GM21423 (cell line): ENCODE data around the gene PCDHB14.
"Not testable (repeated sequence)": the region's sequence is repeated elsewhere in the genome, so short reads cannot be mapped to it uniquely, and the experiment has no call there.

Experiments
- ATAC-seq: cut with Tn5 transposase; IDR thresholded peaks from one replicate; pipeline ENCODE4 v1.9.1; 2021; ENCODE audit warnings: mild to moderate bottlenecking, moderate library complexity; ENCODE audit not compliant: unreplicated experiment

PCDHB14 gene

DNA sequence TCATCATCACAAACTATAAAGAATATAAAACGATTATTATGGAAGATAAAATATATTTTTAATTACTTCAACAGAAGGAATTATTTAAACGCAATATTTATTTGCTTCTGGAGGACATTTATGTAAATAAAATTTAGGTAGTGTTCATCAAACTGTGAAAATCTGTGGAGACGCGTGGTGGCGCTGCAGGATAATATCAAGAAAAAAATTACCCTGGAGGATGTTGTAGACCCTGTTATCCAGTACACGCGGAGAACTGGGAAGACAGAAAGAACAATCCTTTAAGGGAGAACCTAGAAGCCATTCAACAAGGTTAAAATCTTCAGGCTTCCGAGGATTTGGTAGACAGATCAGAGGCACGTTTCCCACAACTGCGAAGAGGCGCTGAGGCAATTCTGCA is 14.7 kb upstream of the PCDHB14 start, which contains the start of gene PCDHB12:
Gene PCDHB12 (plus strand): TSS at position 242 of the 400 bp plus-strand sequence. CDS start 189 bp downstream, outside the sequence.
- ATAC-seq: no peak

- not testable (repeated sequence) for ATAC-seq
Measured at GRCh38 chr5:141210281-141210680, 12.9 kb upstream of the PCDHB14 start.

DNA sequence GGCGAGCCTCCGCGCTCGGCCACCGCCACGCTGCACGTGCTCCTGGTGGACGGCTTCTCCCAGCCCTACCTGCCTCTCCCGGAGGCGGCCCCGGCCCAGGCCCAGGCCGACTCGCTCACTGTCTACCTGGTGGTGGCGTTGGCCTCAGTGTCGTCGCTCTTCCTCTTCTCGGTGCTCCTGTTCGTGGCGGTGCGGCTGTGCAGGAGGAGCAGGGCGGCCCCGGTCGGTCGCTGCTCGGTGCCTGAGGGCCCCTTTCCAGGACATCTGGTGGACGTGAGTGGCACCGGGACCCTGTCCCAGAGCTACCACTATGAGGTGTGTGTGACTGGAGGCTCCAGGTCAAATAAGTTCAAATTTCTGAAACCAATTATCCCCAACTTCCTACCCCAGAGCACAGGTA is 12.3 kb upstream of the PCDHB14 start:
- ATAC-seq: not testable (repeated sequence)

DNA sequence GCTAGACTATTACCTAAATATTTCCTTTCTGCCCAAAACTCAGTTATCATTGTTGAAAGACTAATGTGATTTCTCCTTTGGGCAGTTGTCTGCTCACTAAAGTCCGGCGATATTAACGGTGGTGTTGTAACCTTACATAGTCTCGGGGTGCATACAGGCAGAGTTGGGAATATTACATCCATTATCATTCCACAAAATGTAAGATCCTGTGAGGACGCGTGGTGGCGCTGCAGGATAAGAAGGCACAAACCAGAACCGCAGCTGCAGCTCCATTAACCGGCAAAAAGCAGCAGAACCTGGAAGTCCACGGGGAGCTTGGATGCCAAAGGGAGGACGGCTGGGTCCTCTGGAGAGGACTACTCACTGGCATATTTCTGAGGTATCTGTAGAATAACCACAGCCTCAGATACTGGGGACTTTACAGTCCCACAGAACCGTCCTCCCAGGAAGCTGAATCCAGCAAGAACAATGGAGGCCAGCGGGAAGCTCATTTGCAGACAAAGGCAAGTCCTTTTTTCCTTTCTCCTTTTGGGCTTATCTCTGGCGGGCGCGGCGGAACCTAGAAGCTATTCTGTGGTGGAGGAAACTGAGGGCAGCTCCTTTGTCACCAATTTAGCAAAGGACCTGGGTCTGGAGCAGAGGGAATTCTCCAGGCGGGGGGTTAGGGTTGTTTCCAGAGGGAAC is 9.3 kb upstream of the PCDHB14 start, which contains the start of gene PCDHB13:
Gene PCDHB13 (plus strand): TSS at position 264 of the 684 bp plus-strand sequence. CDS start 205 bp downstream, at position 469.
- ATAC-seq: not testable (repeated sequence)

DNA sequence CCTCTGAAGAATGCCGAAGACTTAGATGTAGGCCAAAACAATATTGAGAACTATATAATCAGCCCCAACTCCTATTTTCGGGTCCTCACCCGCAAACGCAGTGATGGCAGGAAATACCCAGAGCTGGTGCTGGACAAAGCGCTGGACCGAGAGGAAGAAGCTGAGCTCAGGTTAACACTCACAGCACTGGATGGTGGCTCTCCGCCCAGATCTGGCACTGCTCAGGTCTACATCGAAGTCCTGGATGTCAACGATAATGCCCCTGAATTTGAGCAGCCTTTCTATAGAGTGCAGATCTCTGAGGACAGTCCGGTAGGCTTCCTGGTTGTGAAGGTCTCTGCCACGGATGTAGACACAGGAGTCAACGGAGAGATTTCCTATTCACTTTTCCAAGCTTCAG is 8.6 kb upstream of the PCDHB14 start:
- not testable (repeated sequence) for ATAC-seq

DNA sequence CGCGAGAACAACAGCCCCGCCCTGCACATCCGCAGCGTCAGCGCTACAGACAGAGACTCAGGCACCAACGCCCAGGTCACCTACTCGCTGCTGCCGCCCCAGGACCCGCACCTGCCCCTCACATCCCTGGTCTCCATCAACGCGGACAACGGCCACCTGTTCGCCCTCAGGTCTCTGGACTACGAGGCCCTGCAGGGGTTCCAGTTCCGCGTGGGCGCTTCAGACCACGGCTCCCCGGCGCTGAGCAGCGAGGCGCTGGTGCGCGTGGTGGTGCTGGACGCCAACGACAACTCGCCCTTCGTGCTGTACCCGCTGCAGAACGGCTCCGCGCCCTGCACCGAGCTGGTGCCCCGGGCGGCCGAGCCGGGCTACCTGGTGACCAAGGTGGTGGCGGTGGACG is 7.6 kb upstream of the PCDHB14 start:
- not testable (repeated sequence) for ATAC-seq

DNA sequence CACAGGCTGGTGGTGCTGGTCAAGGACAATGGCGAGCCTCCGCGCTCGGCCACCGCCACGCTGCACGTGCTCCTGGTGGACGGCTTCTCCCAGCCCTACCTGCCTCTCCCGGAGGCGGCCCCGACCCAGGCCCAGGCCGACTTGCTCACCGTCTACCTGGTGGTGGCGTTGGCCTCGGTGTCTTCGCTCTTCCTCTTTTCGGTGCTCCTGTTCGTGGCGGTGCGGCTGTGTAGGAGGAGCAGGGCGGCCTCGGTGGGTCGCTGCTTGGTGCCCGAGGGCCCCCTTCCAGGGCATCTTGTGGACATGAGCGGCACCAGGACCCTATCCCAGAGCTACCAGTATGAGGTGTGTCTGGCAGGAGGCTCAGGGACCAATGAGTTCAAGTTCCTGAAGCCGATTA is 7.1 kb upstream of the PCDHB14 start:
- not testable (repeated sequence) for ATAC-seq

GRCh38 chr5:141224844-141225243 is 1.7 kb downstream of the PCDHB14 start:
- ATAC-seq: not testable (repeated sequence)

DNA sequence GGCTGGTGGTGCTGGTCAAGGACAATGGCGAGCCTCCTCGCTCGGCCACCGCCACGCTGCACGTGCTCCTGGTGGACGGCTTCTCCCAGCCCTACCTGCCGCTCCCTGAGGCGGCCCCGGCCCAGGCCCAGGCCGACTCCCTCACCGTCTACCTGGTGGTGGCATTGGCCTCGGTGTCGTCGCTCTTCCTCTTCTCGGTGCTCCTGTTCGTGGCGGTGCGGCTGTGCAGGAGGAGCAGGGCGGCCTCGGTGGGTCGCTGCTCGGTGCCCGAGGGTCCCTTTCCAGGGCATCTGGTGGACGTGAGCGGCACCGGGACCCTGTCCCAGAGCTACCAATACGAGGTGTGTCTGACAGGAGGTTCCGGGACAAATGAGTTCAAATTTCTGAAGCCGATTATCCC is 2.3 kb downstream of the PCDHB14 start:
- ATAC-seq: not testable (repeated sequence)

DNA sequence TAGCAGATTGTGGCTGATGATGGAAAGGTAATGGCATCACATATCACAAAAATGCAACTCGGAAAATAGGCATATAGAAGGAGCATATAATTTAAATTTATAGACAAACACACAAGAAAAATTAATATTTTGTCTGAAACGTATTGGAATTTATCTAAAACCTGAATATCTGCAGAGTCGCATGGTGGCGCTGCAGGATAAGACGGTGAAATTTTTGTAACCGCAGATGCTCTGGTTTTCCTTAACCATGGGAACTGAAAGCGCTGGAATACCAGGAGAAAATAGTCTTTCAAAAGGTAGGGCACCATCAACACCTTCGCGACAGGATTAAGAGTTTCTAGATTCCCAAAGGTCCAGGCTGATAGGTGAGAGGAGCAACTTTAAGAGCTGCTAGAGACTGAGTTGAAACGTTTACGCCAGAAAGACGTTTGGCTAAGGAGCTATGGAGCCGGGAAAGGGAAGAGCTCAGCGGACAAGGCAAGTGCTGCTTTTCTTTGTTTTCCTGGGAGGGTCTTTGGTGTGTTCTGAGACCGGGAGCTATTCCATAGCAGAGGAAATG is 11.0 kb downstream of the PCDHB14 start:
- ATAC-seq: no peak

- ATAC-seq: not testable (repeated sequence)
Measured at GRCh38 chr5:141235922-141236321, 12.8 kb downstream of the PCDHB14 start.

GRCh38 chr5:141236516-141237313 is 13.6 kb downstream of the PCDHB14 start:
- ATAC-seq: no peak

GRCh38 chr5:141241496-141241895 is 18.4 kb downstream of the PCDHB14 start:
- no peak for ATAC-seq

DNA sequence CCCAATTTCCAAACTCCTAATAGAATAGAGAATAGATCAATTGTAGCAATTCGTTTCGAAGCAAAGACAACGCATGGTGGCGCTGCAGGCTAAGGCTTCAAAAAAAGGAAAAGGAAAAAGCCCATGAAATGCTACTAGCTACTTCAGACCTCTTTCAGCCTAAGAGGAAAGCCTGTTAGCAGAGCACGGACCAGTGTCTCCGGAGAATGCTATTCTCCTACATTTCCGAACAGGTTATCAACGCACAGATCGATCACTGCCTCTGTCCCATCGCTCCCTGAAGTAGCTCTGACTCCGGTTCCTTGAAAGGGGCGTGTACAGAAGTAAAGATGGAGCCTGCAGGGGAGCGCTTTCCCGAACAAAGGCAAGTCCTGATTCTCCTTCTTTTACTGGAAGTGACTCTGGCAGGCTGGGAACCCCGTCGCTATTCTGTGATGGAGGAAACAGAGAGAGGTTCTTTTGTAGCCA is 22.1 kb downstream of the PCDHB14 start, which contains the start of gene PCDHB15:
Gene PCDHB15 (plus strand): TSS at position 146 of the 468 bp plus-strand sequence. CDS start 184 bp downstream, at position 330.
- no peak for ATAC-seq

DNA sequence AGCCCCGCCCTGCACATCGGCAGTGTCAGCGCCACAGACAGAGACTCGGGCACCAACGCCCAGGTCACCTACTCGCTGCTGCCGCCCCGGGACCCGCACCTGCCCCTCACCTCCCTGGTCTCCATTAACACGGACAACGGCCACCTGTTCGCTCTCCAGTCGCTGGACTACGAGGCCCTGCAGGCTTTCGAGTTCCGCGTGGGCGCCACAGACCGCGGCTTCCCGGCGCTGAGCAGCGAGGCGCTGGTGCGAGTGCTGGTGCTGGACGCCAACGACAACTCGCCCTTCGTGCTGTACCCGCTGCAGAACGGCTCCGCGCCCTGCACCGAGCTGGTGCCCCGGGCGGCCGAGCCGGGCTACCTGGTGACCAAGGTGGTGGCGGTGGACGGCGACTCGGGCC is 23.8 kb downstream of the PCDHB14 start:
- not testable (repeated sequence) for ATAC-seq

DNA sequence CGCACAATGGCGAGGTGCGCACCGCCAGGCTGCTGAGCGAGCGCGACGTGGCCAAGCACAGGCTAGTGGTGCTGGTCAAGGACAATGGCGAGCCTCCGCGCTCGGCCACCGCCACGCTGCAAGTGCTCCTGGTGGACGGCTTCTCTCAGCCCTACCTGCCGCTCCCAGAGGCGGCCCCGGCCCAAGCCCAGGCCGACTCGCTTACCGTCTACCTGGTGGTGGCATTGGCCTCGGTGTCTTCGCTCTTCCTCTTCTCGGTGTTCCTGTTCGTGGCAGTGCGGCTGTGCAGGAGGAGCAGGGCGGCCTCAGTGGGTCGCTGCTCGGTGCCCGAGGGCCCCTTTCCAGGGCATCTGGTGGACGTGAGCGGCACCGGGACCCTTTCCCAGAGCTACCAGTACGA is 24.3 kb downstream of the PCDHB14 start:
- not testable (repeated sequence) for ATAC-seq

- ATAC-seq: no peak
Measured at GRCh38 chr5:141250576-141250975, 27.4 kb downstream of the PCDHB14 start.

- ATAC-seq: no peak
Measured at GRCh38 chr5:141258464-141258863, 35.3 kb downstream of the PCDHB14 start.

DNA sequence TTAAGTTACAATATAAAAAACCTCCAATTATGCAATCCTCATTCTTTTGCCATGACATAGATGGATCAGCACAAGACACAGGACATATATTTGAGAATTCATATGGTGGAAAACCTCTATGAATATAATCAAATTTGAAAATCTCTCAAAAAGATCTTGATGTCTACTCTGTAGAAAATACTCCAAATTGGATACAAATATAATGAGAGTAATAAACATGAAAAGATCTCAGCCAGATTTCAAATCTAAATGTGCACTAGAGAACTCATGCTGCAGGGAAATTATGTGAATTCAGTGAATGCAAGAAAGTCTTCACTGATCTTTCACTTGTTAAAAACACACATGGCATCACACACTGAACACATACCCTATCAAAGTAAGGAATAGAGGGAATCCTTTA is 35.8 kb downstream of the PCDHB14 start:
- ATAC-seq: no peak

GRCh38 chr5:141260458-141261237 is 37.5 kb downstream of the PCDHB14 start:
- no peak for ATAC-seq

GRCh38 chr5:141261238-141261546 is 38.0 kb downstream of the PCDHB14 start:
- no peak for ATAC-seq
